RWPE1 (cell line): ENCODE measurements around the gene EGFR.
A peak's percentile ranks its signal among the peaks of the same experiment; 100 is the strongest.

Experiments used
- CTCF ChIA-PET: fragments of 350-600 bp; sonication (Branson Sonifier 250); formaldehyde crosslinking; extraction: SDS; loops from one replicate; lab custom pipeline; 2021; lab: Yijun Ruan, JAX
- POLR2A ChIA-PET: fragments of 400-600 bp; formaldehyde crosslinking; extraction: SDS; loops from one replicate; lab custom pipeline; 2020; ENCODE audit warnings: antibody characterized with exemption; ENCODE audit not compliant: low non-redundant PET; lab: Yijun Ruan, JAX
- DNase-seq: peaks from one replicate; pipeline ENCODE4 v3.0.0; 2012; ENCODE audit warnings: low spot score
- H3K27ac ChIP-seq: fragments of 450-650 bp; 2 replicates; pipeline ENCODE4 v1.5.1; 2017
- CTCF ChIP-seq: fragments of 450-650 bp; conservative IDR thresholded peaks from 2 replicates; pipeline ENCODE4 v1.5.1; 2017; ENCODE audit warnings: low read depth, mild to moderate bottlenecking

The EGFR gene

GRCh38 chr7:55205124-55205955, 186.5 kb downstream of the EGFR start:
- ChIA-PET POLR2A (no interaction called here), CTCF (no interaction called here)
- H3K27ac ChIP-seq, result 0 out of 2 replicates have a peak overlapping the region, but pooled peaks have one; percentile 9
- no peak for DNase-seq
- TF ChIP-seq CTCF, result no peak

- TF ChIP-seq CTCF, result no peak
- POLR2A ChIA-PET, result no interaction called here
- H3K27ac ChIP-seq, result no peak overlapping the region
- DNase-seq, result no peak
- CTCF ChIA-PET, result no interaction called here
Observed at GRCh38 chr7:55206235-55207029, 187.6 kb downstream of the EGFR start.

- no peak for DNase-seq
- TF ChIP-seq CTCF, result no peak
- no peak overlapping the region for H3K27ac ChIP-seq
- CTCF ChIA-PET, result interaction anchor here (0.6 kb wide), 1 partner anchor 47 kb away, joined by 3 read pairs; no protein-coding TSS in a partner anchor
- POLR2A ChIA-PET, result no interaction called here
Observed at GRCh38 chr7:55207436-55208125, 188.8 kb downstream of the EGFR start.

GRCh38 chr7:55209366-55209765, 190.5 kb downstream of the EGFR start:
- ChIA-PET CTCF (interaction anchor here (1.1 kb wide), 1 partner anchor 45 kb away, joined by 4 read pairs; no protein-coding TSS in a partner anchor), POLR2A (no interaction called here)
- no peak for TF ChIP-seq CTCF
- no peak overlapping the region for H3K27ac ChIP-seq
- DNase-seq, result no peak

- CTCF ChIA-PET, result no interaction called here
- POLR2A ChIA-PET, result no interaction called here
- TF ChIP-seq CTCF, result no peak
- no peak for DNase-seq
- H3K27ac ChIP-seq, result no peak overlapping the region
Observed at GRCh38 chr7:55210176-55210575, 191.4 kb downstream of the EGFR start.

GRCh38 chr7:55210716-55211115, 191.9 kb downstream of the EGFR start:
- no peak for TF ChIP-seq CTCF
- H3K27ac ChIP-seq, result no peak overlapping the region
- ChIA-PET POLR2A (no interaction called here), CTCF (interaction anchor here (0.7 kb wide), 1 partner anchor 468 kb away, joined by 3 read pairs; no protein-coding TSS in a partner anchor)
- no peak for DNase-seq
